Measurements from ENCODE around the gene RFNG. TPM values are rescaled to one million over a fixed set of nuclear protein-coding genes. Genes with fewer than 3 reads are reported as not detected.

The RFNG gene
- total RNA-seq, 2 donors from 2014 or later: 46.3 to 54.5 TPM

GRCh38 chr17:82047379-82047778 lies 4.2 kb downstream of the RFNG start:
- 93 to 95% methylated on average over 13 to 24 of the region's 24 CpGs for WGBS, 2 experiments (ENCODE audit: insufficient coverage in 1 of 2, insufficient read length in 1 of 2)
- peaks cover 22% of the 10 kb centered on the region for H3K36me3 ChIP-seq (ENCODE audit: control insufficient read depth, insufficient read depth, low read length)
- Mint-ChIP-seq H3K27me3 (ENCODE audit: insufficient read depth) (no peaks in the 10 kb centered on the region), H3K27ac (no peak overlapping the region), H3K4me3 (no peak overlapping the region), H3K36me3 (ENCODE audit: low read depth) (peaks cover 11% of the 10 kb centered on the region), H3K4me1 (peaks cover 4% of the 10 kb centered on the region), H3K9me3 (no peaks in the 10 kb centered on the region)
- H3K27ac ChIP-seq (ENCODE audit: low read depth, low read length): no peak overlapping the region
- no peaks in the 10 kb centered on the region for H3K27me3 ChIP-seq (ENCODE audit: control insufficient read depth, insufficient read depth, low read length, poor library complexity, severe bottlenecking)
- no peak for DNase-seq
- no peak for TF ChIP-seq CTCF (conservative IDR thresholded peaks at IDR 0.05)
- H3K9me3 ChIP-seq (ENCODE audit: control insufficient read depth, low read length): no peaks in the 10 kb centered on the region
- no peak overlapping the region for H3K4me3 ChIP-seq (ENCODE audit: low read length)
- no peaks in the 10 kb centered on the region for H3K4me1 ChIP-seq (ENCODE audit: control insufficient read depth, insufficient read depth, low read length)
- no peak overlapping the region for H3K9ac ChIP-seq (ENCODE audit: extremely low read depth, low read length, poor library complexity, severe bottlenecking)

- H3K9me3 Mint-ChIP-seq: no peaks in the 10 kb centered on the region
- H3K36me3 ChIP-seq (ENCODE audit: control insufficient read depth, insufficient read depth, low read length): peaks cover 22% of the 10 kb centered on the region
- peaks cover 4% of the 10 kb centered on the region for H3K4me1 Mint-ChIP-seq
- H3K9me3 ChIP-seq (ENCODE audit: control insufficient read depth, low read length): no peaks in the 10 kb centered on the region
- H3K4me1 ChIP-seq (ENCODE audit: control insufficient read depth, insufficient read depth, low read length): no peaks in the 10 kb centered on the region
- H3K9ac ChIP-seq (ENCODE audit: extremely low read depth, low read length, poor library complexity, severe bottlenecking): no peak overlapping the region
- H3K27me3 ChIP-seq (ENCODE audit: control insufficient read depth, insufficient read depth, low read length, poor library complexity, severe bottlenecking): no peaks in the 10 kb centered on the region
- no peak overlapping the region for H3K4me3 Mint-ChIP-seq
- no peak overlapping the region for H3K4me3 ChIP-seq (ENCODE audit: low read length)
- H3K36me3 Mint-ChIP-seq (ENCODE audit: low read depth): peaks cover 11% of the 10 kb centered on the region
- no peak for DNase-seq
- H3K27me3 Mint-ChIP-seq (ENCODE audit: insufficient read depth): no peaks in the 10 kb centered on the region
- WGBS, 2 experiments (ENCODE audit: insufficient coverage in 1 of 2, insufficient read length in 1 of 2): 97 to 98% methylated on average over 21 of the region's 21 CpGs
- H3K27ac ChIP-seq (ENCODE audit: low read depth, low read length): no peak overlapping the region
- no peak for TF ChIP-seq CTCF (conservative IDR thresholded peaks at IDR 0.05)
- no peak overlapping the region for H3K27ac Mint-ChIP-seq
Measured at GRCh38 chr17:82046903-82047302, 4.7 kb downstream of the RFNG start.

DNA sequence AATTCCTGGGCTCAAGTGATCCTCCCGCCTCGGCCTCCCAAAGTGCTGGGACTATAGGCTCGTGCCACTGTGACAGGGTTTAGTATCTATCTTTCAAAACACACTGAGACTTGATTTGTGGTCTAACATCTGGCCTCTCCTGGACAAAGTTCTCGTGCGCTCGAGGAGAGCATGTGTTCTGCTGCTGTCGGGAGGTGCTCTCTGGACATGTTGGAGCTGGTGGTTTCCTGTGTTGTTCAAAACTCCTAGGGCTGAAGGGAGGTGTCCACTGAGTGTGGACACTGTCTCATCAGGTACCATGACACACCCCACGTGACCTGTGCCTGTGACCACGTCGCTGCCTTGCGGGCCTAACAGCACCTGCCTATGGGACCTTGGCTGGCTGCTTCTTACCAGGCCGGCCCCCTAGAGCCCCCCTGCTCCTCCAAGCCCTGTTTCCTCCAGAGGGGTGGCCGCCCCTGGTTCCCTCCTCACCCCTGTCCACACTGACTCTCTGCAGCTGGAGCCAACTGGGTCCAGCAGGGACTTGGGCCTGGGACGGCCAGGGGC lies 5.6 kb downstream of the RFNG start:
- no peak overlapping the region for H3K4me3 ChIP-seq (ENCODE audit: low read length)
- TF ChIP-seq CTCF (conservative IDR thresholded peaks at IDR 0.05): no peak
- no peak for DNase-seq
- WGBS, 2 experiments (ENCODE audit: insufficient coverage in 1 of 2, insufficient read length in 1 of 2): 90 to 92% methylated on average over 7 to 14 of the region's 14 CpGs
- no peaks in the 10 kb centered on the region for H3K27me3 ChIP-seq (ENCODE audit: control insufficient read depth, insufficient read depth, low read length, poor library complexity, severe bottlenecking)
- no peak overlapping the region for H3K27ac ChIP-seq (ENCODE audit: low read depth, low read length)
- H3K4me3 Mint-ChIP-seq: no peak overlapping the region
- H3K36me3 Mint-ChIP-seq (ENCODE audit: low read depth): peaks cover 11% of the 10 kb centered on the region
- no peaks in the 10 kb centered on the region for H3K4me1 ChIP-seq (ENCODE audit: control insufficient read depth, insufficient read depth, low read length)
- H3K36me3 ChIP-seq (ENCODE audit: control insufficient read depth, insufficient read depth, low read length): peaks cover 22% of the 10 kb centered on the region
- H3K27me3 Mint-ChIP-seq (ENCODE audit: insufficient read depth): peaks cover 6% of the 10 kb centered on the region
- no peak overlapping the region for H3K27ac Mint-ChIP-seq
- no peak overlapping the region for H3K9ac ChIP-seq (ENCODE audit: extremely low read depth, low read length, poor library complexity, severe bottlenecking)
- H3K9me3 ChIP-seq (ENCODE audit: control insufficient read depth, low read length): no peaks in the 10 kb centered on the region
- peaks cover 6% of the 10 kb centered on the region for H3K9me3 Mint-ChIP-seq
- peaks cover 4% of the 10 kb centered on the region for H3K4me1 Mint-ChIP-seq
